ENCODE data around the gene TECTA. TPM values are rescaled to one million over a fixed set of nuclear protein-coding genes. Genes with fewer than 3 reads are reported as not detected.

Gene TECTA
- total and polyA plus RNA-seq, 9 donors, result 0.53 to 1.3 (median 0.97) TPM

DNA sequence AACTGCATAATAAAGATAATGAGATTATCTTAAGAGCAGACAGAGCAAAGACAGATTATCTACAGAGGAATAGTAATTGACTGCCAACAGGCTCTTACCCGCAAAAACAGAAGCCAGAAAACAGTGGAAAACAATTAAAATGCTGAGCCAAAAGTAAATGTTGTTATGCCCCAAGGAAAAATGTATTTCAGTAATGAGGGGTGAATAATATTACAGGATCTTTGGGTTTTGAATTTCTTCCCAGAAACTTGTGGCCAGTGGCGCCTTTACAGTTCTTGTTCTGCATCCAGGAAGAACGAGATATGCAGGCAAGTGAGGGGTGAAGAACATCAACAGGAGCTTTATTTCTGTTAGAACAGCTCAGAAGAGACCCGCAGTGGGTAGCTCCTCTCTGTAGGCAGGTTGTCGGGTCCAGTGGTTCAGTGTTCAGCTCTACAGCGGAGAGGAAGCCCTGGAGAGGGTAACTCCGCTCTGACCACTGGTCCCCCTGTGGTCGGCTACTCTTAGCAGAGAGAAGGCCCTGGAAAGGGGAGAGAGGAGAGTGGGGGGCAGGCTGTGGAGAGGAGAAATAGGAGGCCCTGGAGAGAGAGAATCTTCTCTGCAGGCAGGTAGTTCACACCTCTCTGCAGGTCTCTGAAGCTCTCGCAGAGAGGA lies 139.7 kb downstream of the TECTA start:
- H3K4me3 ChIP-seq, result no peak overlapping the region
- DNase-seq, result no peak
- no peak for TF ChIP-seq CTCF (IDR thresholded peaks at IDR 0.05)
- no peak for TF ChIP-seq EP300 (IDR thresholded peaks at IDR 0.05)
- no peak for TF ChIP-seq POLR2A (IDR thresholded peaks at IDR 0.05)
- H3K27me3 ChIP-seq, result no peaks in the 10 kb centered on the region
- WGBS, 3 donors, result 50 to 56% (median 51%) methylated on average over 9 of the region's 9 CpGs
- no peaks in the 10 kb centered on the region for H3K9me3 ChIP-seq
- H3K36me3 ChIP-seq, result no peaks in the 10 kb centered on the region
- no peak overlapping the region for H3K27ac ChIP-seq
- intact Hi-C loops (cut with DNase I), result no loop called here
- no peaks in the 10 kb centered on the region for H3K4me1 ChIP-seq (ENCODE audit: insufficient read depth)

Other genes with a start within 250 kb of the TECTA start
- gene TBCEL, start 77.1 kb upstream of the TECTA start, total RNA-seq, result 10 to 100 TPM; 21.5 to 79.3 (median 49.8) TPM
- gene TBCEL, start 77.1 kb upstream of the TECTA start, polyA plus RNA-seq, result 10 to 100 TPM in 1 of 2 donors, 1 to 10 TPM in 1; 9.1 to 16.0 TPM
- gene SC5D, start 191.5 kb downstream of the TECTA start, total RNA-seq, result 10 to 100 TPM; 19.9 to 59.7 (median 24.7) TPM
- gene SC5D, start 191.5 kb downstream of the TECTA start, polyA plus RNA-seq, result 10 to 100 TPM; 14.0 to 47.6 TPM